Measurements from ENCODE around the gene KHDRBS1.
A peak's percentile ranks its signal among the peaks of the same experiment; 100 is the strongest.
"Not testable (repeated sequence)": the region's sequence is repeated elsewhere in the genome, so short reads cannot be mapped to it uniquely, and the experiment has no call there.

Gene KHDRBS1

DNA sequence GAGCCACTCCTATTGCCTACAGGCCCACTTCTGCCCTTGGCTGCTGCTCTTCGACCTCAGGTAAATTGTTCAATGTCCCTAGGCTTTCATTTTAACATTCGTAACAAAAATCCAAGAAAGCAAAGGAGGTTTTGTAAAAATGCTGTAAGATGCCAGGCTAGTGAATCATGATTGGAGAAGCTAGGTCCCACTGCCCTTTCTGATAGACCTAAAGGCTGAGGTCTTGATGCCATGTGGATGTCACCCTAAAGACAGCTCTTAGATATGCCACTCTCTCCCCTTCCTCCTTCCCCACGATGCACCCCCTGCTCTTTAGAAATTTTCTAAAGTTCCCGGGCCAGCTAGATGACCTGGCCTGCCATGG is 49.2 kb downstream of the KHDRBS1 start:
- Histone ChIP-seq H2AFZ (ENCODE audit: low read length) (no peak overlapping the region), H3F3A (ENCODE audit: insufficient read depth, low read length) (peaks cover 9% of the 10 kb centered on the region), H4K20me1 (ENCODE audit: insufficient read depth, low read length) (no peaks in the 10 kb centered on the region; the same call in 1 of the 2 replicates), H3K9me3 (replicated peaks; ENCODE audit: insufficient read depth, low read length) (no peaks in the 10 kb centered on the region), H3K36me3 (replicated peaks; ENCODE audit: insufficient read depth, low read length) (peaks cover 6% of the 10 kb centered on the region; the same call in 1 of the 2 replicates), H3K4me2 (ENCODE audit: low read depth, low read length) (no peak overlapping the region), H3K27me3 (replicated peaks; ENCODE audit: insufficient read depth, low read length) (no peaks in the 10 kb centered on the region), H3K9me2 (replicated peaks; ENCODE audit: insufficient read depth, low read length) (no peaks in the 10 kb centered on the region), H3K27ac (ENCODE audit: low read length) (no peak overlapping the region), H3K79me2 (ENCODE audit: low read length) (no peaks in the 10 kb centered on the region), H3K4me1 (ENCODE audit: low read length) (peaks cover 12% of the 10 kb centered on the region), H3K4me3 (ENCODE audit: low read length) (no peak overlapping the region), H3K9ac (ENCODE audit: low read length) (no peak overlapping the region)
- DNase-seq, result no peak
- TF ChIP-seq EZH2 (optimal IDR thresholded peaks at IDR 0.05; ENCODE audit: low read depth, low read length) (no peak), CTCF (IDR thresholded peaks at IDR 0.05; ENCODE audit: low read length) (no peak), EZH2phosphoT487 (IDR thresholded peaks at IDR 0.05; ENCODE audit: low read length) (no peak)

DNA sequence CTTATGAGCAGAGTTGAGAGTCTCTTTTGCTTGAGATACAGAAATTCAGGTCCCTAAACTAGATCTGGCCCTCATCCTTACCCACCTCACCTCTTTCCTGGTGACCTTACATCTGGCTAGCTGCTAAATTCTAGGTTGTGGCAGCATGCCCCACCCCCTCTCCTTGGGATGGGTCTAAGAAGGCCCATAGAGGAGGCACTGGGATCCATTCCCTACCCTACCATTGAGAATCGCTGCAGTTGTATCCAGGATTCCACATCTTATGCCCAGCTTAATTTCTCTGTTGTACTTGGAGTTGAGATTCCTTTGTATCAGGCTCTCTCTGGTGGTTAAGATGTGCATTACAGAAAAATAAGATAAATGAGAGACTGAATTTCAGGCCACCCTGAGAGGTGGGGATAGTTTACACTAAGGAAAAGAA is 49.6 kb downstream of the KHDRBS1 start:
- DNase-seq, result peak; percentile 41
- TF ChIP-seq CTCF (IDR thresholded peaks at IDR 0.05; ENCODE audit: low read length) (peak; percentile 60), EZH2phosphoT487 (IDR thresholded peaks at IDR 0.05; ENCODE audit: low read length) (no peak), EZH2 (optimal IDR thresholded peaks at IDR 0.05; ENCODE audit: low read depth, low read length) (no peak)

DNA sequence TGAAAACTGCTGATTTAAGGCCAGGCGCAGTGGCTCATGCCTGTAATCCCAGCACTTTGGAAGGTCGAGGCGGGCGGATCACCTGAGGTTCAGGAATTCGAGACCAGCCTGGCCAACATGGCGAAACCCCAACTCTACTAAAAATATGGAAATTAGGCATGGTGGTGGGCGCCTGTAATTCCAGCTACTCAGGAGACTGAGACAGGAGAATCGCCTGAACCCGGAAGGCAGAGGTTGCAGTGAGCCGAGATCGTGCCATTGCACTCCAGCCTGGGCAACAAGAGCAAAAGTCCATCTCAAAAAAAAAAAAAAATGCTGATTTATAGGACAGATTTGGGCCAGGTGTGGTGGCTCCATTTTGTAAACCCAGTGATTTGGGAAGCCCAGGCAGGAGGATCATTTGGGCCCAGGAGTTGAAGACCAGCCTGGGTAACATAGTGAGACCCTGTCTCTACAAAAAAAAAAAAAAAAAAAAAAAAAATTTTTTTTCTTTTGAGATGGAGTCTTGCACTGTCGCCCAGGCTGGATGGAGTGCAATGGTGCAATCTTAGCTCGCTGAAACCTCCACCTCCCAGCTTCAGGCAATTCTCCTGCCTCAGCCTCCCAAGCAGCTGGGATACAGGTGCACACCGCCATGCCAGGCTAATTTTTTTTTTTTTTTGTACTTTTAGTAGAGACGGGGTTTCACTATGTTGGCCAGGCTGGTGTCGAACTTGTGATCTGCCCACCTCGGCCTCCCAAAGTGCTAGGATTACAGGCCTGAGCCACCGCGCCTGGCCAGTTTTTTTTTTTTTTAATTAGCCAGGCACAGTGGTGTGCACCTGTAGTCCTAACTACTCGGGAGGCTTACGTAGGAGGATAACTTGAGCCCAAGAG is 52.2 kb downstream of the KHDRBS1 start:
- not testable (repeated sequence) for H3K9me2 ChIP-seq (replicated peaks; ENCODE audit: insufficient read depth, low read length); H2AFZ ChIP-seq (ENCODE audit: low read length); H3K79me2 ChIP-seq (ENCODE audit: low read length); H3K27me3 ChIP-seq (replicated peaks; ENCODE audit: insufficient read depth, low read length); DNase-seq; H3K9ac ChIP-seq (ENCODE audit: low read length); H3K36me3 ChIP-seq (replicated peaks; ENCODE audit: insufficient read depth, low read length); H3K9me3 ChIP-seq (replicated peaks; ENCODE audit: insufficient read depth, low read length); H4K20me1 ChIP-seq (ENCODE audit: insufficient read depth, low read length); H3K4me3 ChIP-seq (ENCODE audit: low read length)
- Histone ChIP-seq H3F3A (ENCODE audit: insufficient read depth, low read length) (peaks cover 15% of the 10 kb centered on the region), H3K4me1 (ENCODE audit: low read length) (peaks cover 12% of the 10 kb centered on the region), H3K4me2 (ENCODE audit: low read depth, low read length) (peak overlapping the region; percentile 31; the same call in 1 of the 2 replicates), H3K27ac (ENCODE audit: low read length) (peak overlapping the region; percentile 47; the same call in 1 of the 2 replicates)

More for the DNA sequence above, 49.6 kb downstream of the KHDRBS1 start:
- no peaks in the 10 kb centered on the region for H3K9me2 ChIP-seq (replicated peaks; ENCODE audit: insufficient read depth, low read length)
- no peak overlapping the region for H3K9ac ChIP-seq (ENCODE audit: low read length)
- no peaks in the 10 kb centered on the region; the same call in 1 of the 2 replicates for H4K20me1 ChIP-seq (ENCODE audit: insufficient read depth, low read length)
- no peaks in the 10 kb centered on the region for H3K9me3 ChIP-seq (replicated peaks; ENCODE audit: insufficient read depth, low read length)
- no peaks in the 10 kb centered on the region for H3K79me2 ChIP-seq (ENCODE audit: low read length)
- H3F3A ChIP-seq (ENCODE audit: insufficient read depth, low read length), result peaks cover 9% of the 10 kb centered on the region
- H3K4me3 ChIP-seq (ENCODE audit: low read length), result no peak overlapping the region
- no peak overlapping the region for H2AFZ ChIP-seq (ENCODE audit: low read length)
- no peaks in the 10 kb centered on the region for H3K27me3 ChIP-seq (replicated peaks; ENCODE audit: insufficient read depth, low read length)
- peaks cover 12% of the 10 kb centered on the region for H3K4me1 ChIP-seq (ENCODE audit: low read length)
- H3K36me3 ChIP-seq (replicated peaks; ENCODE audit: insufficient read depth, low read length), result peaks cover 6% of the 10 kb centered on the region; the same call in 1 of the 2 replicates
- no peak overlapping the region for H3K27ac ChIP-seq (ENCODE audit: low read length)
- H3K4me2 ChIP-seq (ENCODE audit: low read depth, low read length), result no peak overlapping the region

GRCh38 chr1:32066489-32066873 is 52.8 kb downstream of the KHDRBS1 start:
- no peaks in the 10 kb centered on the region for H3K36me3 ChIP-seq (replicated peaks; ENCODE audit: insufficient read depth, low read length)
- no peak overlapping the region for H2AFZ ChIP-seq (ENCODE audit: low read length)
- no peaks in the 10 kb centered on the region for H3K9me2 ChIP-seq (replicated peaks; ENCODE audit: insufficient read depth, low read length)
- no peak overlapping the region for H3K9ac ChIP-seq (ENCODE audit: low read length)
- H3F3A ChIP-seq (ENCODE audit: insufficient read depth, low read length), result peaks cover 15% of the 10 kb centered on the region
- TF ChIP-seq EZH2phosphoT487 (IDR thresholded peaks at IDR 0.05; ENCODE audit: low read length) (no peak), CTCF (IDR thresholded peaks at IDR 0.05; ENCODE audit: low read length) (no peak), EZH2 (optimal IDR thresholded peaks at IDR 0.05; ENCODE audit: low read depth, low read length) (no peak)
- no peaks in the 10 kb centered on the region for H4K20me1 ChIP-seq (ENCODE audit: insufficient read depth, low read length)
- H3K4me3 ChIP-seq (ENCODE audit: low read length), result no peak overlapping the region
- H3K4me1 ChIP-seq (ENCODE audit: low read length), result peaks cover 12% of the 10 kb centered on the region
- H3K4me2 ChIP-seq (ENCODE audit: low read depth, low read length), result peak overlapping the region; percentile 31; the same call in 1 of the 2 replicates
- no peaks in the 10 kb centered on the region for H3K79me2 ChIP-seq (ENCODE audit: low read length)
- no peaks in the 10 kb centered on the region for H3K9me3 ChIP-seq (replicated peaks; ENCODE audit: insufficient read depth, low read length)
- H3K27ac ChIP-seq (ENCODE audit: low read length), result peak overlapping the region; percentile 47; the same call in 1 of the 2 replicates
- peak; percentile 60 for DNase-seq
- no peaks in the 10 kb centered on the region for H3K27me3 ChIP-seq (replicated peaks; ENCODE audit: insufficient read depth, low read length)

Measured in MM.1S (cell line).